ENCODE data around the gene NOS3.

The NOS3 gene

DNA sequence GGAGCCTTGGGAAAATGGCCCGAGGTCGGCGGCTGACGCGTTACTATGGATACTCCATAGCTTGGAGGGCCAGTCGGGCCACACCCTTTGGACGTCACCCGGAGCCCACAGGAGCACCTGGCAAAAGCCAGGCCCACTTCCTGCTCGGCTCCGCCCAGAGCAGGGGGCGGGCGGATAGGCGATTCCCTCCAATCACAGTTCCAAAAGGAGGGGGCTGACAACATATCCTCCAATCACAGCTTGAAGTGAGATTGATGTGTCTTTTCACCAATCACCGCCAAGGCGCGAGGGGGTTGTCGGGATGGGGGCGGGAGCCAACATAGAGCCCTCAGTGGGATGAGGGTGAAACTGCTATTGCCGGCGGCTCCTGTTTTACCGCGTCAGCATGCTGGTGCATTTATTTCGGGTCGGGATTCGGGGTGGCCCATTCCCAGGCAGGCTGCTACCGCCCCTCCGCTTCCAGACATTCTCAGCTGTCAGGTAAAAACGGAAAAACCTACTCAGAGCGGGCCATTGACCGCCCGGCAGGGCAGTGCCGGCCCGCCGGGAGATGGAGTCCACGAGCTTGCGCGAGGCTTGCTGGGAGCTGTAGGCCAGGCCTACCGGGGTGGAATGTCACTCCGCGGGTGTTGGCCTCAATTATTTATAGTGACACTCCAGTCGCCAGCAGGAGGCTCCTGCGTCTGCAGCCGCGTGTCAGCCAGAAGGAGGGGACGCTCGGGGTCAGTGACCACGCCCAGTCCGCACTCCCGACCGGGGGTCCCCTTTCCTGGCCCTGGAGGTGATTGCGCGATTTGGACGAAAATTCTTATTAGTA lies 37.5 kb downstream of the NOS3 start, which contains the start of gene ABCB8 (continued):
- TF ChIP-seq ZSCAN30 (tag by site-specific recombination; IDR thresholded peaks at IDR 0.05) (peak; percentile 85), ZNF785 (tag by site-specific recombination; IDR thresholded peaks at IDR 0.05) (no peak), SP2 (tag by site-specific recombination; IDR thresholded peaks at IDR 0.05) (peak; percentile 99), ZNF394 (tag by site-specific recombination; IDR thresholded peaks at IDR 0.05; ENCODE audit: borderline replicate concordance) (peak; percentile 55), ZIC2 (tag by site-specific recombination; IDR thresholded peaks at IDR 0.05) (peak; percentile 82), ZNF24 (tag by site-specific recombination; IDR thresholded peaks at IDR 0.05) (0 out of 2 replicates have a peak, but pooled peaks have one; percentile 81), ZNF792 (tag by site-specific recombination; IDR thresholded peaks at IDR 0.05) (no peak), ZNF791 (tag by site-specific recombination; IDR thresholded peaks at IDR 0.05) (no peak), ZNF843 (tag by site-specific recombination; IDR thresholded peaks at IDR 0.05) (0 out of 2 replicates have a peak, but pooled peaks have one; percentile 41), ZNF707 (tag by site-specific recombination; IDR thresholded peaks at IDR 0.05) (no peak), KLF9 (tag by site-specific recombination; IDR thresholded peaks at IDR 0.05; ENCODE audit: low read depth) (peak; percentile 79), TCF7L2 (IDR thresholded peaks at IDR 0.05; ENCODE audit: borderline replicate concordance, low read depth, low read length) (no peak), ZNF768 (tag by site-specific recombination; IDR thresholded peaks at IDR 0.05) (no peak), ZNF629 (tag by site-specific recombination; IDR thresholded peaks at IDR 0.05) (peak; percentile 57), EGR2 (tag by site-specific recombination; IDR thresholded peaks at IDR 0.05; ENCODE audit: low read depth) (0 out of 2 replicates have a peak, but pooled peaks have one; percentile 5), HOXC10 (CRISPR knock-in tag; IDR thresholded peaks at IDR 0.05) (peak; percentile 96; the same call in 1 of the 2 replicates), ZNF175 (tag by site-specific recombination; IDR thresholded peaks at IDR 0.05) (no peak), ZBTB20 (tag by site-specific recombination; IDR thresholded peaks at IDR 0.05) (peak; percentile 79), PRDM1 (tag by site-specific recombination; IDR thresholded peaks at IDR 0.05) (no peak), KLF16 (tag by site-specific recombination; IDR thresholded peaks at IDR 0.05) (0 out of 2 replicates have a peak, but pooled peaks have one; percentile 55), ZNF2 (tag by site-specific recombination; IDR thresholded peaks at IDR 0.05) (0 out of 2 replicates have a peak, but pooled peaks have one; percentile 33), KLF7 (tag by site-specific recombination; IDR thresholded peaks at IDR 0.05; ENCODE audit: borderline replicate concordance) (peak; percentile 84; the same call in 1 of the 2 replicates), ZNF341 (tag by site-specific recombination; IDR thresholded peaks at IDR 0.05; ENCODE audit: low read depth) (peak; percentile 50)
- TF ChIP-seq, protein P1, sequence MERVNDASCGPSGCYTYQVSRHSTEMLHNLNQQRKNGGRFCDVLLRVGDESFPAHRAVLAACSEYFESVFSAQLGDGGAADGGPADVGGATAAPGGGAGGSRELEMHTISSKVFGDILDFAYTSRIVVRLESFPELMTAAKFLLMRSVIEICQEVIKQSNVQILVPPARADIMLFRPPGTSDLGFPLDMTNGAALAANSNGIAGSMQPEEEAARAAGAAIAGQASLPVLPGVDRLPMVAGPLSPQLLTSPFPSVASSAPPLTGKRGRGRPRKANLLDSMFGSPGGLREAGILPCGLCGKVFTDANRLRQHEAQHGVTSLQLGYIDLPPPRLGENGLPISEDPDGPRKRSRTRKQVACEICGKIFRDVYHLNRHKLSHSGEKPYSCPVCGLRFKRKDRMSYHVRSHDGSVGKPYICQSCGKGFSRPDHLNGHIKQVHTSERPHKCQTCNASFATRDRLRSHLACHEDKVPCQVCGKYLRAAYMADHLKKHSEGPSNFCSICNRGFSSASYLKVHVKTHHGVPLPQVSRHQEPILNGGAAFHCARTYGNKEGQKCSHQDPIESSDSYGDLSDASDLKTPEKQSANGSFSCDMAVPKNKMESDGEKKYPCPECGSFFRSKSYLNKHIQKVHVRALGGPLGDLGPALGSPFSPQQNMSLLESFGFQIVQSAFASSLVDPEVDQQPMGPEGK (tag by site-specific recombination; IDR thresholded peaks at IDR 0.05) = peak; percentile 65
- TF ChIP-seq, protein P2, sequence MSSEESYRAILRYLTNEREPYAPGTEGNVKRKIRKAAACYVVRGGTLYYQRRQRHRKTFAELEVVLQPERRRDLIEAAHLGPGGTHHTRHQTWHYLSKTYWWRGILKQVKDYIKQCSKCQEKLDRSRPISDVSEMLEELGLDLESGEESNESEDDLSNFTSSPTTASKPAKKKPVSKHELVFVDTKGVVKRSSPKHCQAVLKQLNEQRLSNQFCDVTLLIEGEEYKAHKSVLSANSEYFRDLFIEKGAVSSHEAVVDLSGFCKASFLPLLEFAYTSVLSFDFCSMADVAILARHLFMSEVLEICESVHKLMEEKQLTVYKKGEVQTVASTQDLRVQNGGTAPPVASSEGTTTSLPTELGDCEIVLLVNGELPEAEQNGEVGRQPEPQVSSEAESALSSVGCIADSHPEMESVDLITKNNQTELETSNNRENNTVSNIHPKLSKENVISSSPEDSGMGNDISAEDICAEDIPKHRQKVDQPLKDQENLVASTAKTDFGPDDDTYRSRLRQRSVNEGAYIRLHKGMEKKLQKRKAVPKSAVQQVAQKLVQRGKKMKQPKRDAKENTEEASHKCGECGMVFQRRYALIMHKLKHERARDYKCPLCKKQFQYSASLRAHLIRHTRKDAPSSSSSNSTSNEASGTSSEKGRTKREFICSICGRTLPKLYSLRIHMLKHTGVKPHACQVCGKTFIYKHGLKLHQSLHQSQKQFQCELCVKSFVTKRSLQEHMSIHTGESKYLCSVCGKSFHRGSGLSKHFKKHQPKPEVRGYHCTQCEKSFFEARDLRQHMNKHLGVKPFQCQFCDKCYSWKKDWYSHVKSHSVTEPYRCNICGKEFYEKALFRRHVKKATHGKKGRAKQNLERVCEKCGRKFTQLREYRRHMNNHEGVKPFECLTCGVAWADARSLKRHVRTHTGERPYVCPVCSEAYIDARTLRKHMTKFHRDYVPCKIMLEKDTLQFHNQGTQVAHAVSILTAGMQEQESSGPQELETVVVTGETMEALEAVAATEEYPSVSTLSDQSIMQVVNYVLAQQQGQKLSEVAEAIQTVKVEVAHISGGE (tag by site-specific recombination; conservative IDR thresholded peaks at IDR 0.05; ENCODE audit: low read depth) = peak; percentile 20
- TF ChIP-seq, protein P3, sequence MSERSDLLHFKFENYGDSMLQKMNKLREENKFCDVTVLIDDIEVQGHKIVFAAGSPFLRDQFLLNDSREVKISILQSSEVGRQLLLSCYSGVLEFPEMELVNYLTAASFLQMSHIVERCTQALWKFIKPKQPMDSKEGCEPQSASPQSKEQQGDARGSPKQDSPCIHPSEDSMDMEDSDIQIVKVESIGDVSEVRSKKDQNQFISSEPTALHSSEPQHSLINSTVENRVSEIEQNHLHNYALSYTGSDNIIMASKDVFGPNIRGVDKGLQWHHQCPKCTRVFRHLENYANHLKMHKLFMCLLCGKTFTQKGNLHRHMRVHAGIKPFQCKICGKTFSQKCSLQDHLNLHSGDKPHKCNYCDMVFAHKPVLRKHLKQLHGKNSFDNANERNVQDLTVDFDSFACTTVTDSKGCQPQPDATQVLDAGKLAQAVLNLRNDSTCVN (tag by site-specific recombination; optimal IDR thresholded peaks at IDR 0.05) = peak; percentile 47
- TF ChIP-seq, protein P4, sequence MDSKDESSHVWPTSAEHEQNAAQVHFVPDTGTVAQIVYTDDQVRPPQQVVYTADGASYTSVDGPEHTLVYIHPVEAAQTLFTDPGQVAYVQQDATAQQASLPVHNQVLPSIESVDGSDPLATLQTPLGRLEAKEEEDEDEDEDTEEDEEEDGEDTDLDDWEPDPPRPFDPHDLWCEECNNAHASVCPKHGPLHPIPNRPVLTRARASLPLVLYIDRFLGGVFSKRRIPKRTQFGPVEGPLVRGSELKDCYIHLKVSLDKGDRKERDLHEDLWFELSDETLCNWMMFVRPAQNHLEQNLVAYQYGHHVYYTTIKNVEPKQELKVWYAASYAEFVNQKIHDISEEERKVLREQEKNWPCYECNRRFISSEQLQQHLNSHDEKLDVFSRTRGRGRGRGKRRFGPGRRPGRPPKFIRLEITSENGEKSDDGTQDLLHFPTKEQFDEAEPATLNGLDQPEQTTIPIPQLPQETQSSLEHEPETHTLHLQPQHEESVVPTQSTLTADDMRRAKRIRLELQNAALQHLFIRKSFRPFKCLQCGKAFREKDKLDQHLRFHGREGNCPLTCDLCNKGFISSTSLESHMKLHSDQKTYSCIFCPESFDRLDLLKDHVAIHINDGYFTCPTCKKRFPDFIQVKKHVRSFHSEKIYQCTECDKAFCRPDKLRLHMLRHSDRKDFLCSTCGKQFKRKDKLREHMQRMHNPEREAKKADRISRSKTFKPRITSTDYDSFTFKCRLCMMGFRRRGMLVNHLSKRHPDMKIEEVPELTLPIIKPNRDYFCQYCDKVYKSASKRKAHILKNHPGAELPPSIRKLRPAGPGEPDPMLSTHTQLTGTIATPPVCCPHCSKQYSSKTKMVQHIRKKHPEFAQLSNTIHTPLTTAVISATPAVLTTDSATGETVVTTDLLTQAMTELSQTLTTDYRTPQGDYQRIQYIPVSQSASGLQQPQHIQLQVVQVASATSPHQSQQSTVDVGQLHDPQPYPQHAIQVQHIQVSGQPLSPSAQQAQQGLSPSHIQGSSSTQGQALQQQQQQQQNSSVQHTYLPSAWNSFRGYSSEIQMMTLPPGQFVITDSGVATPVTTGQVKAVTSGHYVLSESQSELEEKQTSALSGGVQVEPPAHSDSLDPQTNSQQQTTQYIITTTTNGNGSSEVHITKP (tag by site-specific recombination; IDR thresholded peaks at IDR 0.05) = peak; percentile 78
- TF ChIP-seq, protein P5, sequence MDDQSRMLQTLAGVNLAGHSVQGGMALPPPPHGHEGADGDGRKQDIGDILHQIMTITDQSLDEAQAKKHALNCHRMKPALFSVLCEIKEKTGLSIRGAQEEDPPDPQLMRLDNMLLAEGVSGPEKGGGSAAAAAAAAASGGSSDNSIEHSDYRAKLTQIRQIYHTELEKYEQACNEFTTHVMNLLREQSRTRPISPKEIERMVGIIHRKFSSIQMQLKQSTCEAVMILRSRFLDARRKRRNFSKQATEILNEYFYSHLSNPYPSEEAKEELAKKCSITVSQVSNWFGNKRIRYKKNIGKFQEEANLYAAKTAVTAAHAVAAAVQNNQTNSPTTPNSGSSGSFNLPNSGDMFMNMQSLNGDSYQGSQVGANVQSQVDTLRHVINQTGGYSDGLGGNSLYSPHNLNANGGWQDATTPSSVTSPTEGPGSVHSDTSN (CRISPR knock-in tag; IDR thresholded peaks at IDR 0.05) = peak; percentile 86; the same call in 1 of the 2 replicates

Data from HEK293 (cell line).